ENCODE measurements around the gene GJA5. TPM values are rescaled to one million over a fixed set of nuclear protein-coding genes. Genes with fewer than 3 reads are reported as not detected.

The GJA5 gene
- total and polyA plus RNA-seq, 2 donors (not counting 1 experiment from before 2014, with no cell fraction given): not detected

DNA sequence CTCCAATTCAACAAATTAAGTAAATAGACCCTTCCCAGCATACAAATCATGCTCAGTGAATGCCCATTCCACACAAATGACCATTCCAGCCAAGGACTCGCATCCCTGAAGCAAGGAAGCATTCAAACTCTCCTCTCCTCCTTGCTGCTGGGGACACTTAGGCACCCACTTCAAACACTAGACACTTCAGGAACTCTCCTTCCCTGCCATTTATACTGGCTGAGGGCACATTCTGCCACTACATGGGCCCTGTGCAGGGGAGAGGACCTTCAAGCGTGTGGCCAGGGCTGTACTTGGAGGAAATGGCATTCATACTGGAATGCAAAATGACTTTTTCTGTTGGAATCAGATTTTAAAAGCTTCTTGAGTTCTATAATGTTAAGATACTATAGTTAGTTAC lies 22.3 kb downstream of the GJA5 start:
- Mint-ChIP-seq H3K27me3 (peaks cover 14% of the 10 kb centered on the region), H3K27ac (no peak overlapping the region), H3K4me1 (no peaks in the 10 kb centered on the region), H3K4me3 (no peak overlapping the region), H3K9me3 (ENCODE audit: insufficient read depth) (no peaks in the 10 kb centered on the region)
- Histone ChIP-seq H3K9ac (ENCODE audit: low read length) (no peak overlapping the region), H3K79me2 (ENCODE audit: control insufficient read depth, insufficient read depth, low read length) (no peaks in the 10 kb centered on the region), H3K27ac (ENCODE audit: low read length in 2 of 2) (no peak overlapping the region), H3K4me3 (ENCODE audit: control extremely low read depth in 1 of 5, extremely low read depth in 1 of 5, insufficient read depth in 1 of 5, low read depth in 2 of 5, low read length in 4 of 5) (no peak overlapping the region), H3K36me3 (replicated peaks in 1 of 2; ENCODE audit: control extremely low read depth in 1 of 2, control insufficient read depth in 1 of 2, extremely low read depth in 1 of 2, insufficient read depth in 2 of 2, low read length in 1 of 2) (no peaks in the 10 kb centered on the region), H4K20me1 (ENCODE audit: control insufficient read depth, insufficient read depth, low read length, poor library complexity, severe bottlenecking) (no peaks in the 10 kb centered on the region), H3K27me3 (replicated peaks in 1 of 4; ENCODE audit: control extremely low read depth in 1 of 4, control insufficient read depth in 3 of 4, insufficient read depth in 4 of 4, low read length in 3 of 4) (no peaks in the 10 kb centered on the region), H3K9me3 (ENCODE audit: control extremely low read depth in 1 of 3, control insufficient read depth in 2 of 3, insufficient read depth in 1 of 3, low read length in 2 of 3) (no peaks in the 10 kb centered on the region), H2AFZ (ENCODE audit: insufficient read depth, low read depth, low read length, poor library complexity, severe bottlenecking) (no peak overlapping the region), H3K4me1 (ENCODE audit: control insufficient read depth in 2 of 2, insufficient read depth in 2 of 2, low read length in 2 of 2) (no peaks in the 10 kb centered on the region), H3K4me2 (replicated peaks; ENCODE audit: low read depth, low read length, poor library complexity, severe bottlenecking) (no peak overlapping the region)
- ChIA-PET POLR2A (no interaction called here), CTCF (no interaction called here)
- TF ChIP-seq CTCF (IDR thresholded peaks at IDR 0.05): no peak
- TF ChIP-seq EZH2 (IDR thresholded peaks at IDR 0.05; ENCODE audit: borderline replicate concordance, insufficient read depth, low read depth, low read length, poor library complexity, severe bottlenecking): no peak
- DNase-seq (no peak), ATAC-seq (ENCODE audit: low read depth) (no peak)
- WGBS (ENCODE audit: insufficient coverage): 80% methylated on average over 1 of the region's 2 CpGs
- intact Hi-C loops (cut with micrococcal nuclease): no loop called here

DNA sequence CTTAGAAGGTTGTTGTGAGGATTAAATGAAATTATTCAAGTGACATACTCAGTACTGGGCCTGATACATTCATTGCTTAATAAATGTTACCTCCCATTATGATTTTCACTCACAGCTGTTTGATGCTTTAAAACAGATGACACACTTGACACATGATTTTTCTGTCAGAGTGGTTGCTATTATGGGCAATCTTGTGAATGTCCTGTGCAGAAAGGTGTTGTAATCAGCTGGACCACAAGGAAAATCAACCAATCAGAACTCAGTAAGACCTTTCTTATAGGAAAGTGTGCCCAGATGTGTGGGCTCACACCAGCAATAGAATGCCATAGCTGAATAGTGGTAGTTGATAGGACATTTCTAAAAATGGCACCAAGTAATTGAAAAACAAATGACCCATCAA lies 23.5 kb downstream of the GJA5 start:
- Histone ChIP-seq H3K9me3 (ENCODE audit: control extremely low read depth in 1 of 3, control insufficient read depth in 2 of 3, insufficient read depth in 1 of 3, low read length in 2 of 3) (no peaks in the 10 kb centered on the region), H4K20me1 (ENCODE audit: control insufficient read depth, insufficient read depth, low read length, poor library complexity, severe bottlenecking) (no peaks in the 10 kb centered on the region), H3K4me2 (replicated peaks; ENCODE audit: low read depth, low read length, poor library complexity, severe bottlenecking) (no peak overlapping the region), H3K9ac (ENCODE audit: low read length) (no peak overlapping the region), H3K27ac (ENCODE audit: low read length in 2 of 2) (no peak overlapping the region), H3K27me3 (replicated peaks in 1 of 4; ENCODE audit: control extremely low read depth in 1 of 4, control insufficient read depth in 3 of 4, insufficient read depth in 4 of 4, low read length in 3 of 4) (no peaks in the 10 kb centered on the region), H3K4me3 (ENCODE audit: control extremely low read depth in 1 of 5, extremely low read depth in 1 of 5, insufficient read depth in 1 of 5, low read depth in 2 of 5, low read length in 4 of 5) (no peak overlapping the region), H3K36me3 (replicated peaks in 1 of 2; ENCODE audit: control extremely low read depth in 1 of 2, control insufficient read depth in 1 of 2, extremely low read depth in 1 of 2, insufficient read depth in 2 of 2, low read length in 1 of 2) (no peaks in the 10 kb centered on the region), H3K4me1 (ENCODE audit: control insufficient read depth in 2 of 2, insufficient read depth in 2 of 2, low read length in 2 of 2) (no peaks in the 10 kb centered on the region), H3K79me2 (ENCODE audit: control insufficient read depth, insufficient read depth, low read length) (no peaks in the 10 kb centered on the region), H2AFZ (ENCODE audit: insufficient read depth, low read depth, low read length, poor library complexity, severe bottlenecking) (no peak overlapping the region)
- Mint-ChIP-seq H3K27me3 (peaks cover 11% of the 10 kb centered on the region), H3K9me3 (ENCODE audit: insufficient read depth) (no peaks in the 10 kb centered on the region), H3K27ac (no peak overlapping the region), H3K4me3 (no peak overlapping the region), H3K4me1 (no peaks in the 10 kb centered on the region)
- ChIA-PET POLR2A (no interaction called here), CTCF (no interaction called here)
- DNase-seq (no peak), ATAC-seq (ENCODE audit: low read depth) (no peak)
- TF ChIP-seq CTCF (IDR thresholded peaks at IDR 0.05): no peak
- no peak for TF ChIP-seq EZH2 (IDR thresholded peaks at IDR 0.05; ENCODE audit: borderline replicate concordance, insufficient read depth, low read depth, low read length, poor library complexity, severe bottlenecking)
- intact Hi-C loops (cut with micrococcal nuclease): no loop called here
